Measurements from ENCODE around the gene ISG15.
"Not testable (repeated sequence)": the region's sequence is repeated elsewhere in the genome, so short reads cannot be mapped to it uniquely, and the experiment has no call there.

The ISG15 gene

GRCh38 chr1:1030867-1031658 lies 17.8 kb downstream of the ISG15 start:
- DNase-seq = not testable (repeated sequence)

- DNase-seq = no peak
Measured at GRCh38 chr1:1031659-1032235, 18.4 kb downstream of the ISG15 start.

DNA sequence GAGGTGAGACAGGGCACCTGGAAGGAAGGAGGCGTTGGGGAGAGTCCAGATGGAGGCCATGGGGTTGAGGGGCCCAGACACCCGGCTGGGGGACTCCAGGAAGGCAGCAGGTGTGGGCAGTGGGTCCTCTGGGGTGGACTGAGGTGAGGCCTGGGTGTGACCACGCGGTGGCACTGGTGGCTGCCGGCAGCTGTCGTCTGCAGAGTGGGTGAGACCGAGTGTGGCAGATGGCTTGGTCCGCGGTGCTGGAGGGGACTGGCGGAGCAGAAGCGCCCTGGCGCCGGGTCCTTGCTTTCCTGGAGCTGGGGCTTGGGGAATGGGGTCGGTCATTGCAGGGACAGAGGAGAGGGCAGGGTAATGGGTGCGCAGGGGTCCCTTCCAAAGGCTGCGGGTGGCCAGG lies 19.1 kb downstream of the ISG15 start:
- no peak for DNase-seq

DNA sequence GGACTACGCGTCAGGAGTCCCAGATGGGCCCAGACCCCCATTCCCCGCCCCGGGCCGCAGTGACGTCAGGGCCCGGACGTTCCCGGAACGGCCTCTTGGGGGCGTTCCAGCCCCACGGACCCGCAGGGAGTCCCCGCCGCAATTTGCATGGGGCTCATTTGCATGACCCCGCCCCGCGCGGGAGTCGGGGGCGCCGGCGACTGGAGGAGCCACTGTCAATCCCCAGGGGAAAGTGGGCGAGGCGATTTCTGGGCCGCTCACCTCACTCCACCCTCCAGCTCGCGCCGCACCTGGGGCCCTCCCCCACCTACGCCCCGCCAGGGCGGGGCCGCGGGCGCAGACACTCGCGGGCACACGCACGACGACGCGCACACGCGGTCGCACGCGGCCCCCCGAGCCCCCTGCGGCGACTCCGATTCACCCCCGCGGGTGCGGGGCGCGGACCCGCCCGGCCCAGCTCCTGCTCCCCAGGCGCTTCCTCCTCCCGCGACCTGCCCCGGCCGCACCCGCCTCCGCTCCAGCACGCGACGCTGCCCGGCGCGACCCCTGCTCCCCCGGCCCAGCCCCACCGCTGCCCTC lies 19.8 kb downstream of the ISG15 start:
- DNase-seq = peak; percentile 82

- DNase-seq = no peak
Measured at GRCh38 chr1:1033731-1034438, 20.6 kb downstream of the ISG15 start.

GRCh38 chr1:1034439-1034781 lies 21.1 kb downstream of the ISG15 start:
- DNase-seq = no peak

DNA sequence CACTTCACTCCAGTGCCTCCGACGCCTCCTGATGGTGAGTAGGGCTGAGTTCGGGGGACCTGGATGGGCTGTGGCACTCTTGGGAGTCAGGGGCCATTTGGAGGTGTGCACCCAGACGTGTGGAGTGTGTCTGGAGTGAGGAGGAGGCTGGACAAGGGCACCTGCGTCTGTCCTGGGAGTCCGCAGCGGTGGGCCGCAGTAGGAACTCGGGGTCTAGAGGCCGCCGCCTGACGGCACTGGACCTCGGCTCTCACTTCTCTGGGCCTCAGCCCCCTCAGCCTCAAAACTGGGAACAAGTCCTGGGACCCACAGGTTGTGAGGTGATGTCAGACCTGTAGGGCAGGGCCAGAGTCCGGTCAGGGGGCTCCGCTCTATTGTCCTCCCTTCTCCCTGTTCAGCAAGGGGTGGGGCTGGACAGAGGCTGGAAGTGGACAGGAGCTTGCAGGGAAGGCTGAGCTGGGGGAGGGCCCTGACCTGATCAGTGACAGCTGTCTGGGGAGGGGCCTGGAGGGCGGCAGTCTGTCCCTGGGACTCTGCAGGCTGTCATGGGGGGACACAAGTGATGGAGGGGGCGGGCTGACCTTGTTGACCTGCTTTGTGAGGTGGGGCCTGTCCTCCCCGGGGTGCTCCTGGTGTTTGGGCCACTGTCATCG lies 22.1 kb downstream of the ISG15 start:
- no peak for DNase-seq

GRCh38 chr1:1037366-1038327 lies 24.4 kb downstream of the ISG15 start:
- DNase-seq = no peak

- no peak for DNase-seq
Measured at GRCh38 chr1:1038694-1039093, 25.4 kb downstream of the ISG15 start.

DNA sequence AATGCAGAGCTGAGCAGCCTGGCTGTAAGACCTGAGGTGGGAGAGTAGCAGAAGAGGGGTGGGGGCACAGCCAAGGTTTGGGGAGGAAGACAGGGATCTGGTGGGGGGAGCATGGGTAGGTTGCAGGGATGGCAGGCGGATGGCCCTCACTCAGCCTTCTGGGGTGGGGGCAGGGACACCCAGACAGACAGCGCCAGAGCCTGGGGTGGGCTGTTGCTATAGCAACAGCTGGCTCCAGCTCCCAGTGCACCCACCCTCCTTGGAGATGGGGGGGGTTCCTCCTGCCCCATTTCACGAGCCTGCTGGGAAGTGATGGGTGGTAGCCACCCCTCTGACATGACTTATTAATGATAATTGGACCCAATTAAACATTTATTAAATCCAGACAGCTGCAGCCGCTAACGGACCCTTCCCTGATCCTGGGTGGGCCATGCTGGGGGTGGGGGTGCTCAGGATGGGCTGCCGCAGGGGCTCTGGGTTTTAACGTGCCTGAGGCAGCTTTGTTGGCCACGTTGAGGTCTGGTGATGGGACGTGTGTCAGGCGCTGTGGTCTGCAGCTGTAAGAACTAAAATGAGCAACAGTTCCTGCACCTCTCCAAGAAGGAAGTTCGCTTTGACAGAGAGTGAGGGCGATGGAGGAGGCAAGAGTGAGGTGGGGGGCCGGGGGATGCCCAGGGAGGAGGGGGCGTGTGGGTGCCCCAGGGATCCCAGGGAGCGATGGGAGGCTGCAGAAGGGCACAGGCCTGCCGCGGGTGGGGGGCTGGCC lies 26.0 kb downstream of the ISG15 start:
- no peak for DNase-seq

- peak; percentile 84 for DNase-seq
Measured at GRCh38 chr1:1040004-1040991, 27.0 kb downstream of the ISG15 start.

- no peak for DNase-seq
Measured at GRCh38 chr1:1041092-1041523, 27.8 kb downstream of the ISG15 start.

DNA sequence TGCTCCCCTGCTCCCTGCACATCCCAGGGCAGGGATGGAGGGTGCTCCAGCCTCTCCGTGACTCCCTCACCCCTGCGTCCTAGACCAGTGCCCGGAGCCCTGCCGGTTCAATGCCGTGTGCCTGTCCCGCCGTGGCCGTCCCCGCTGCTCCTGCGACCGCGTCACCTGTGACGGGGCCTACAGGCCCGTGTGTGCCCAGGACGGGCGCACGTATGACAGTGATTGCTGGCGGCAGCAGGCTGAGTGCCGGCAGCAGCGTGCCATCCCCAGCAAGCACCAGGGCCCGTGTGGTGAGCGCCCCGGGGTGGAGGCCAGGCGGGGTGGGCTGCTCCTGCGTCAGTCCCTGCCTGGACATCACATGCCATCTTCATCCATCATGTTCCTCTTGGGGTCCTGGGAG lies 28.6 kb downstream of the ISG15 start:
- no peak for DNase-seq

DNA sequence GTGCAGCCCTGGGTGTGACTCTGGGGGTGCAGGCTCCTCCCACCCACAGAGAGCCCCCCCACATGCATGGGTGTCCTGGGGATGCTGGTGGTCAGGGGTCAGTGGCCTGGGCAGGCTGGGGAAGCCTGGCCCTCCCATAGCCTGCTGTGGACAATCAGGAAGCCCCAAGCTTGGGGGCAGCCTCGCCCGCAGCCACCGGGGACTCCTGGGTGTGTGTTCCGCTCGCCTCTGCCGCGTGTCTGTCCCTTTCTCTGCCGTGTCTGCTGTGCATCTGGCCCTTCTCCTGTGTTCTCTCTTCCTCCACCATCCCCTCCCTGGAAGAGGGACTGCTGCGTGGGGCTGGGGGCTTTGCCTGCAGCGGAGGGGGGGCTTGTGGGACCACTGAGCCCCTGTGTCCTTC lies 29.5 kb downstream of the ISG15 start:
- DNase-seq = no peak

- no peak for DNase-seq
Measured at GRCh38 chr1:1043411-1043810, 30.1 kb downstream of the ISG15 start.

DNA sequence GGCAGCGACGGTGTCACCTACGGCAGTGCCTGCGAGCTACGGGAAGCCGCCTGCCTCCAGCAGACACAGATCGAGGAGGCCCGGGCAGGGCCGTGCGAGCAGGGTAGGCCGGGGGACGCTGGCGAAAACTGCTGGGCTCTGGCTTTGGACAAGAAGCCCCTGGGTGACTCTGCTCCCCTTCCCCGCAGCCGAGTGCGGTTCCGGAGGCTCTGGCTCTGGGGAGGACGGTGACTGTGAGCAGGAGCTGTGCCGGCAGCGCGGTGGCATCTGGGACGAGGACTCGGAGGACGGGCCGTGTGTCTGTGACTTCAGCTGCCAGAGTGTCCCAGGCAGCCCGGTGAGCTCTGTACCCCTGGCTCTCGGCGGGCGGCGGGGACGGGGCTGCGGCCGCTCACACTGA lies 30.6 kb downstream of the ISG15 start:
- DNase-seq = no peak

GRCh38 chr1:1044455-1045078 lies 31.3 kb downstream of the ISG15 start:
- no peak for DNase-seq

- no peak for DNase-seq
Measured at GRCh38 chr1:1045129-1045528, 31.8 kb downstream of the ISG15 start.

- DNase-seq = no peak
Measured at GRCh38 chr1:1046243-1046642, 32.9 kb downstream of the ISG15 start.

All from left hindlimb (tissue), 1 donor.